Ovary (tissue), 9 donors: ENCODE measurements around the gene SLC31A1. TPM values are rescaled to one million over a fixed set of nuclear protein-coding genes. Genes with fewer than 3 reads are reported as not detected.

Experiments
- DNase-seq, 5 donors: peaks; one replicate each; pipeline ENCODE4 v3.0.0-alpha.2; 2019 to 2020
- H3K27ac ChIP-seq, 2 donors: fragments of 200-600 bp; one replicate each; pipeline versions ENCODE4 v1.5.1 to v1.8.0; 2019 to 2022
- H3K27me3 ChIP-seq: fragments of 200-600 bp; one replicate; pipeline ENCODE4 v1.8.0; 2022
- H3K36me3 ChIP-seq: fragments of 200-600 bp; sonication (generic); one replicate; pipeline ENCODE4 v1.5.1; 2019
- H3K4me1 ChIP-seq: one replicate; pipeline ENCODE4 v1.8.1; 2013; ENCODE audit warnings: mild to moderate bottlenecking, moderate library complexity; ENCODE audit not compliant: insufficient read depth
- H3K4me3 ChIP-seq: fragments of 200-600 bp; sonication (generic); one replicate; pipeline ENCODE4 v1.5.1; 2017
- H3K9me3 ChIP-seq, 2 donors: fragments of 200-600 bp in 1 of 2; sonication (generic) in 1 of 2; one replicate each; pipeline versions ENCODE4 v1.5.1 to v1.8.1; 2013 to 2019; ENCODE audit warnings: mild to moderate bottlenecking in 1 of 2, moderate library complexity in 1 of 2
- EP300 ChIP-seq: sonication (generic); formaldehyde crosslinking; IDR thresholded peaks from one replicate; pipeline ENCODE4 v1.6.1; 2017; ENCODE audit warnings: antibody characterized with exemption
- POLR2A ChIP-seq: fragments of 450-650 bp; IDR thresholded peaks from one replicate; pipeline ENCODE4 v1.6.1; 2017; ENCODE audit warnings: antibody characterized with exemption, mild to moderate bottlenecking, moderate library complexity
- WGBS, 3 donors: extraction: QIAGEN DNeasy Blood & Tissue Kit in 1 of 3; methylation state at CpG; one replicate each; pipeline versions ENCODE4 v1.1.5 to v1.1.7; 2013 to 2017; 5-methylcytosine and 5-hydroxymethylcytosine counted together
- intact Hi-C, 4 donors: fragments of 100-400 bp; cut with DNase I; formaldehyde crosslinking; loops; one replicate each; pipeline versions ENCODE4 v1.11.0 to v1.15.1; 2022 to 2023
- polyA plus RNA-seq, 2 donors: library from polyadenylated mRNA; stranded (reverse); fragments of 200-250 nt in 1 of 2; fragments of 350-450 nt in 1 of 2; fragmentation: Illumina TruSeq in 1 of 2; extraction: RNeasy Lipid Tissue Mini Kit (QIAGEN cat#74804) in 1 of 2; gene quantifications; one replicate each; pipeline ENCODE4 v1.2.3, GENCODE V29; 2013 to 2014
- total RNA-seq, 7 donors: library from RNA; depleted of rRNA in 2 of 7; stranded (reverse); fragments of >200 nt in 2 of 7; fragmentation: NEBNext Ultra II Directional in 3 of 7; extraction: Animal tissue kit (Norgen Biotek cat#: 25700) in 3 of 7; gene quantifications; one replicate each; pipeline versions ENCODE4 v1.1.0 to v1.2.4, GENCODE V29; 2016 to 2023
- TF ChIP-seq, protein P1 (sequence below), 3 donors: fragments of 450-650 bp in 2 of 3; fragments of 200-600 bp in 1 of 3; IDR thresholded peaks; one replicate each; pipeline versions ENCODE4 v1.5.1 to v1.8.0; 2016 to 2022; ENCODE audit warnings: antibody characterized with exemption in 3 of 3, mild to moderate bottlenecking in 1 of 3
- donor health status: DM: no; HTN: no; CAD: no; lungs with moderate emphysema.
- donor health status: DM: no; HTN: no; CAD: no.
- donor health status: Bipolar disorder and iron deficiency.
- donor health status: DM: yes; HTN: yes; CAD: no.
- donor health status: DM: no; HTN: no; CAD: no.
- donor health status: DM: yes; HTN: yes; CAD: no.

SLC31A1 gene
- total and polyA plus RNA-seq, 9 donors = 5.3 to 24.1 (median 12.5) TPM

DNA sequence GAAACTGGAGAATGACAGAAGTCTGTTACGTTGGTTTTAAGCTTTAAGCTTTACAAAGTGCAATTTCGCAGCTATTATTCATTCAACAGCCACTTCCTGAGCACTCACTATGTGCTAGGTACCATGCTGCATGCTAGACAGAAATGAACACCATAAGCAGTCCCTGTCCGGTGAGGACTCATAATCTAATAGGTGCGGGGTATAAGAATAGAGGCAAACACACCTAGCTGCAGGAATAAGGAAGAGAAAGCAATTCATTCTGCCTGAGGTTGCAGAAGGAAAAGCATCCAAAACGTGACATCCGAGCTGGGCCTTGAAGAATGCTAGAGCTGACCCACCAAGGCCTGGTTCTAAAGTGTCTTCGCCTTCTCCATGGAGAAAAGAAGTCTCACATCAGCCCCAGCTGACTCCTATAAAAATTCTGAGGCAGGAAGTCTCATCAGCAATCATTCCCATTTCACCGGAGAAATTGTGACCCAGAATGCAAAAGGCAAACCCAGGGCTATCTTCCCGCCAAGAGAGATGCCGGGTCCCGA lies 809 bp upstream of the SLC31A1 start:
- Histone ChIP-seq H3K4me3 (peak overlapping the region; percentile 53), H3K9me3 (no peaks in the 10 kb centered on the region), H3K4me1 (peaks cover 8% of the 10 kb centered on the region), H3K36me3 (no peaks in the 10 kb centered on the region), H3K27me3 (no peaks in the 10 kb centered on the region), H3K27ac (peak overlapping the region; percentile 45 to 65)
- DNase-seq = no peak
- WGBS, 3 donors = 7 to 8% (median 7%) methylated on average over 11 of the region's 11 CpGs
- intact Hi-C loops = no loop called here
- TF ChIP-seq EP300 = no peak
- TF ChIP-seq, protein P1, sequence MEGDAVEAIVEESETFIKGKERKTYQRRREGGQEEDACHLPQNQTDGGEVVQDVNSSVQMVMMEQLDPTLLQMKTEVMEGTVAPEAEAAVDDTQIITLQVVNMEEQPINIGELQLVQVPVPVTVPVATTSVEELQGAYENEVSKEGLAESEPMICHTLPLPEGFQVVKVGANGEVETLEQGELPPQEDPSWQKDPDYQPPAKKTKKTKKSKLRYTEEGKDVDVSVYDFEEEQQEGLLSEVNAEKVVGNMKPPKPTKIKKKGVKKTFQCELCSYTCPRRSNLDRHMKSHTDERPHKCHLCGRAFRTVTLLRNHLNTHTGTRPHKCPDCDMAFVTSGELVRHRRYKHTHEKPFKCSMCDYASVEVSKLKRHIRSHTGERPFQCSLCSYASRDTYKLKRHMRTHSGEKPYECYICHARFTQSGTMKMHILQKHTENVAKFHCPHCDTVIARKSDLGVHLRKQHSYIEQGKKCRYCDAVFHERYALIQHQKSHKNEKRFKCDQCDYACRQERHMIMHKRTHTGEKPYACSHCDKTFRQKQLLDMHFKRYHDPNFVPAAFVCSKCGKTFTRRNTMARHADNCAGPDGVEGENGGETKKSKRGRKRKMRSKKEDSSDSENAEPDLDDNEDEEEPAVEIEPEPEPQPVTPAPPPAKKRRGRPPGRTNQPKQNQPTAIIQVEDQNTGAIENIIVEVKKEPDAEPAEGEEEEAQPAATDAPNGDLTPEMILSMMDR (IDR thresholded peaks at IDR 0.05) = no peak
- no peak for TF ChIP-seq POLR2A

DNA sequence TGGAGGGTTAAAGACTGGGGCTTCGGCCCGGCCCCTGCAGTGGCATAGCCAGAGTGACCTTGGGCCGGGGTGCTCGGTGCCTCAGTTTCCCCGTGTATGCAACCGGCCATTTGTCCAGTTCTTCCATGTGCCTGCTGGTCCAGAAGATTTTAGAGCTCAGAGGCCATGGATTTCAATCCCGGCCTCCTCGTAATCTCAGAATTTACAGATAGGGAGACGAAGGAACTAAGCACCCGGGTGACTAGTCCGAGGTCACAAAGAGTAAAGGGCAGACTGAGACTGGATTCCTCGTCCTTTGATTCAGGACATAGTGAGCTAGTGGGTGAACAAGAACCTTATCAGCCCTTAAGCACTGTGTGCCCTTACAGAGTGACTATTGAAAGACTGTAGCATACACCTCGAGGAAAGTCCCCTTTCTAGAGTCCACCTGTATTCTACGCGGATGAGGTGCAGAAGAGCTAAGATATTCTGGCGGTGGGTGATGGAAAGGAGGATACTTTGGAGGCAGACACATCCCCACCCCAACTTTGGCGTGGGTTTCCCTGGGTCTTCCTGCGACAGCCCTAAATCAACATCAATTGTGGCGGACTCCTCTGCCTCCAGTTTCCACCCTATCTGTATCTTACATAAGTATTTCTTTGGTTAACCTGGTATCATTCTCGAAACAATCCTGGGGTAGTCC lies 597 bp downstream of the SLC31A1 start:
- Histone ChIP-seq H3K4me3 (peak overlapping the region; percentile 80), H3K9me3 (no peaks in the 10 kb centered on the region), H3K27ac (peak overlapping the region in 1 of 2 donors; percentile 48), H3K27me3 (no peaks in the 10 kb centered on the region), H3K36me3 (no peaks in the 10 kb centered on the region), H3K4me1 (peaks cover 8% of the 10 kb centered on the region)
- no peak for DNase-seq
- intact Hi-C loops = no loop called here
- TF ChIP-seq POLR2A (no peak), EP300 (no peak)
- TF ChIP-seq, protein P1 (IDR thresholded peaks at IDR 0.05) = no peak
- 4 to 6% (median 4%) methylated on average over 20 of the region's 20 CpGs for WGBS, 3 donors

DNA sequence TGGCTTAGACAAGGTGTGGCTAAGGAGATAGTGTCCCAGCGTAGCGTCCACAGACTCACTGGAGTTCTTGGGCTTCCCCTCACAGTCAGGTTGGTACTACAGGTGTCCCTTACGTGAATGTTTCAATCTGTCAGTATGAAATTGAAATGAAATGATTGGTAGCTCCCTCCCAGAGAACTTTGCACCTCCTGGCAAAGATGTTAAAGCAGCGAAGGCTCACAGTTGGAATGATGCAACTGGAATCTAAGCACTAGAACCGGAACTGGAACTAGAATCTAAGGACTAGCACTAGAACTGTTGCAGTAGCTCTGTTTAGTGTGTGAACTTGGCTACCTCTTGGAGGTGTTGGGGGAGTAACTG lies 1.1 kb downstream of the SLC31A1 start:
- Histone ChIP-seq H3K9me3 (no peaks in the 10 kb centered on the region), H3K4me3 (peak overlapping the region; percentile 80), H3K4me1 (peaks cover 8% of the 10 kb centered on the region), H3K36me3 (no peaks in the 10 kb centered on the region), H3K27ac (no peak overlapping the region), H3K27me3 (no peaks in the 10 kb centered on the region)
- intact Hi-C loops = no loop called here
- no peak for DNase-seq
- WGBS, 3 donors = 38 to 45% (median 39%) methylated on average over 5 of the region's 5 CpGs
- TF ChIP-seq EP300 (no peak), POLR2A (no peak)
- TF ChIP-seq, protein P1 (IDR thresholded peaks at IDR 0.05) = no peak

DNA sequence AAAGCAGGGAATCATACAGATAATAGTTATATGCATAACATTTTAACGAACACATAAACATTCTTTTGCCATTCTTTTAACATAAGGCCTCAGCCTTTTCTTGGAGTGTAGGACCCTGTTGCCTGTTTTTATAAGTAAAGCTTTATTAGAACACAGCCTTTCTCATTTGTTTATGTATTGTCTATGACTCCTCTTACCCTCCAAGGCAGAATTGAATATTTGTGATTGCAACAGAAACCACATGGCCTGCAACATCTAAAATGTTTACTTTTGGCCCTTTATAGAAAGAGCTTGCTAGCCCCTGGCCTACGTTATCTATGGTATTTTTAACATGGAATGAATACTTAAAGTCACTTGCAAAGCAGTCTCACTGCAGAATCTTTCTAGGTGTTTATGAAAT lies 2.6 kb downstream of the SLC31A1 start:
- 71 to 84% (median 77%) methylated on average over 2 of the region's 2 CpGs for WGBS, 3 donors
- no peak overlapping the region for H3K4me3 ChIP-seq
- no peak for DNase-seq
- no peaks in the 10 kb centered on the region for H3K9me3 ChIP-seq
- no peaks in the 10 kb centered on the region for H3K27me3 ChIP-seq
- no peak overlapping the region for H3K27ac ChIP-seq
- TF ChIP-seq EP300 = no peak
- no peak for TF ChIP-seq POLR2A
- TF ChIP-seq, protein P1 (IDR thresholded peaks at IDR 0.05) = no peak
- no peaks in the 10 kb centered on the region for H3K36me3 ChIP-seq
- intact Hi-C loops = no loop called here
- peaks cover 8% of the 10 kb centered on the region for H3K4me1 ChIP-seq
